Lung (tissue), 12 donors: ENCODE data around the gene EPN2. TPM values are rescaled to one million over a fixed set of nuclear protein-coding genes. Genes with fewer than 3 reads are reported as not detected.

Source experiments
- ATAC-seq: fragments of 200-7000 bp; cut with Tn5 transposase; one replicate; pipeline ENCODE4 v1.9.1; 2020; ENCODE audit warnings: moderate number of reproducible peaks; ENCODE audit not compliant: insufficient read depth, low FRiP score
- DNase-seq, 3 donors: peaks; one replicate each; pipeline ENCODE4 v3.0.0-alpha.2; 2013 to 2017
- H3K27ac ChIP-seq, 2 donors: one replicate each; pipeline ENCODE4 v1.5.1; 2013; ENCODE audit warnings: mild to moderate bottlenecking in 2 of 2, moderate library complexity in 2 of 2, control low read depth in 1 of 2, inconsistent platforms in 1 of 2, low read depth in 1 of 2, low read length in 1 of 2
- H3K27me3 ChIP-seq, 3 donors: one replicate each; pipeline ENCODE4 v1.5.1; 2013; ENCODE audit warnings: low read length in 2 of 3; ENCODE audit not compliant: control insufficient read depth in 3 of 3, insufficient read depth in 3 of 3
- H3K36me3 ChIP-seq, 4 donors: one replicate each; pipeline ENCODE4 v1.5.1; 2013; ENCODE audit warnings: low read length in 4 of 4, mild to moderate bottlenecking in 1 of 4, moderate library complexity in 1 of 4; ENCODE audit not compliant: control insufficient read depth in 4 of 4, insufficient read depth in 4 of 4
- H3K4me1 ChIP-seq, 5 donors: one replicate each; pipeline ENCODE4 v1.5.1; 2013; ENCODE audit warnings: low read length in 5 of 5, mild to moderate bottlenecking in 2 of 5, moderate library complexity in 1 of 5; ENCODE audit not compliant: control insufficient read depth in 5 of 5, insufficient read depth in 5 of 5
- H3K4me3 ChIP-seq: one replicate; pipeline ENCODE4 v1.5.1; 2013; ENCODE audit warnings: mild to moderate bottlenecking, control low read depth, moderate library complexity
- H3K9ac ChIP-seq, 2 donors: one replicate each; pipeline ENCODE4 v1.5.1; 2013; ENCODE audit warnings: low read length in 2 of 2, control low read depth in 1 of 2; ENCODE audit not compliant: insufficient read depth in 1 of 2
- H3K9me3 ChIP-seq, 4 donors: one replicate each; pipeline ENCODE4 v1.5.1; 2013; ENCODE audit warnings: low read length in 3 of 4, mild to moderate bottlenecking in 1 of 4, moderate library complexity in 1 of 4; ENCODE audit not compliant: control insufficient read depth in 4 of 4, insufficient read depth in 3 of 4
- CTCF ChIP-seq: IDR thresholded peaks from 2 replicates; pipeline ENCODE4 v1.5.1; 2012; ENCODE audit warnings: mild to moderate bottlenecking; ENCODE audit errors: control extremely low read depth, extremely low read depth
- WGBS, 2 donors: extraction: QIAGEN DNeasy Blood & Tissue Kit; methylation state at CpG; one replicate each; pipeline ENCODE4 v1.1.7; 2013; 5-methylcytosine and 5-hydroxymethylcytosine counted together
- polyA plus RNA-seq, 2 donors: library from polyadenylated mRNA; stranded (reverse); fragments of 200-250 nt; gene quantifications; one replicate each; pipeline ENCODE4 v1.2.1, GENCODE V29; 2013
- total RNA-seq, 2 donors: library from RNA; depleted of rRNA in 1 of 2; stranded (reverse); fragments of >200 nt in 1 of 2; gene quantifications; one replicate each; pipeline ENCODE4 v1.2.1, GENCODE V29; 2014 to 2021
- donor health status: control.
- donor health status: control.
- donor health status: Bipolar disorder and iron deficiency.
- donor health status: healthy.
- donor health status: DM: yes; HTN: yes; CAD: no.

The EPN2 gene
- total and polyA plus RNA-seq, 4 donors = 16.7 to 73.7 (median 37.4) TPM

GRCh38 chr17:19365499-19365817 lies 128.3 kb downstream of the EPN2 start:
- Histone ChIP-seq H3K27me3 (no peaks in the 10 kb centered on the region), H3K9me3 (no peaks in the 10 kb centered on the region), H3K4me3 (no peak overlapping the region), H3K27ac (no peak overlapping the region), H3K4me1 (peaks cover 0 to 30% (median 10%) of the 10 kb centered on the region in 5 donors), H3K36me3 (no peaks in the 10 kb centered on the region), H3K9ac (no peak overlapping the region)
- no peak for DNase-seq
- no peak for ATAC-seq
- no peak for TF ChIP-seq CTCF
- WGBS, 2 donors = 91 to 100% methylated on average over 4 of the region's 4 CpGs

GRCh38 chr17:19365833-19366636 lies 128.9 kb downstream of the EPN2 start:
- DNase-seq = no peak
- Histone ChIP-seq H3K27ac (no peak overlapping the region), H3K4me3 (no peak overlapping the region), H3K9me3 (no peaks in the 10 kb centered on the region), H3K4me1 (peaks cover 0 to 30% (median 12%) of the 10 kb centered on the region in 5 donors), H3K9ac (no peak overlapping the region), H3K27me3 (no peaks in the 10 kb centered on the region), H3K36me3 (no peaks in the 10 kb centered on the region)
- no peak for TF ChIP-seq CTCF
- ATAC-seq = no peak
- 88 to 93% methylated on average over 9 of the region's 9 CpGs for WGBS, 2 donors

- DNase-seq = no peak
Measured at GRCh38 chr17:19366637-19366972, 129.4 kb downstream of the EPN2 start.

More at GRCh38 chr17:19366637-19366972, 129.4 kb downstream of the EPN2 start:
- no peaks in the 10 kb centered on the region for H3K36me3 ChIP-seq
- 87 to 93% methylated on average over 5 of the region's 5 CpGs for WGBS, 2 donors
- no peak for ATAC-seq
- no peak overlapping the region for H3K9ac ChIP-seq
- peaks cover 0 to 30% (median 12%) of the 10 kb centered on the region in 5 donors for H3K4me1 ChIP-seq
- TF ChIP-seq CTCF = no peak
- no peak overlapping the region for H3K27ac ChIP-seq
- no peaks in the 10 kb centered on the region for H3K9me3 ChIP-seq
- H3K27me3 ChIP-seq = no peaks in the 10 kb centered on the region
- H3K4me3 ChIP-seq = no peak overlapping the region
